HUES48 (cell line): ENCODE results near the gene PABPC5.
A peak's percentile ranks its signal among the peaks of the same experiment; 100 is the strongest.

Experiments used
- H3K27ac ChIP-seq: one replicate; pipeline ENCODE4 v1.7.0; 2013; ENCODE audit warnings: low read depth, low read length, inconsistent platforms
- H3K27me3 ChIP-seq: 2 replicates; pipeline ENCODE4 v1.6.1; 2013; ENCODE audit warnings: mild to moderate bottlenecking, low read length; ENCODE audit not compliant: control insufficient read depth, insufficient read depth
- H3K36me3 ChIP-seq: 2 replicates; pipeline ENCODE4 v1.6.1; 2013; ENCODE audit warnings: low read length; ENCODE audit not compliant: control insufficient read depth, insufficient read depth
- H3K4me1 ChIP-seq: 2 replicates; pipeline ENCODE4 v1.6.1; 2013; ENCODE audit warnings: mild to moderate bottlenecking, low read length; ENCODE audit not compliant: control insufficient read depth, insufficient read depth
- H3K4me3 ChIP-seq: 2 replicates; pipeline ENCODE4 v1.5.1; 2013; ENCODE audit warnings: mild to moderate bottlenecking, low read depth, low read length
- H3K9ac ChIP-seq: 2 replicates; pipeline ENCODE4 v1.6.1; 2013; ENCODE audit warnings: mild to moderate bottlenecking, low read depth, low read length, moderate library complexity
- H3K9me3 ChIP-seq: 2 replicates; pipeline ENCODE4 v1.6.1; 2013; ENCODE audit warnings: low read length; ENCODE audit not compliant: control insufficient read depth, insufficient read depth

PABPC5 gene

GRCh38 chrX:91434351-91435168 lies at the start of gene PABPC5:
Gene PABPC5, plus strand, starts transcription at chrX:91434839. Its CDS starts 739 bp downstream, at chrX:91435578.
- H3K4me3 ChIP-seq, result peak within 1 kb of the TSS; percentile 91

GRCh38 chrX:91389026-91389425 lies 45.6 kb upstream of the PABPC5 start:
- no peak overlapping the region for H3K27ac ChIP-seq
- H3K4me1 ChIP-seq, result no peaks in the 10 kb centered on the region
- H3K4me3 ChIP-seq, result no peak overlapping the region
- H3K36me3 ChIP-seq, result no peaks in the 10 kb centered on the region
- H3K9ac ChIP-seq, result no peak overlapping the region
- no peaks in the 10 kb centered on the region for H3K27me3 ChIP-seq
- H3K9me3 ChIP-seq, result peaks cover 4% of the 10 kb centered on the region

More at GRCh38 chrX:91434351-91435168, at the start of gene PABPC5:
- Histone ChIP-seq H3K27me3 (peaks cover 17% of the 10 kb centered on the region), H3K27ac (no peak within 1 kb of the TSS), H3K36me3 (no peaks in the 10 kb centered on the region), H3K9me3 (no peaks in the 10 kb centered on the region), H3K9ac (peak within 1 kb of the TSS; percentile 34; the same call in 1 of the 2 replicates), H3K4me1 (0 out of 2 replicates have a peak, but pooled peaks cover 6% of the 10 kb centered on the region)

- H3K4me3 ChIP-seq, result no peak overlapping the region
- H3K27ac ChIP-seq, result no peak overlapping the region
- H3K36me3 ChIP-seq, result no peaks in the 10 kb centered on the region
- H3K9me3 ChIP-seq, result peaks cover 8% of the 10 kb centered on the region; the same call in 1 of the 2 replicates
- no peaks in the 10 kb centered on the region for H3K4me1 ChIP-seq
- H3K9ac ChIP-seq, result no peak overlapping the region
- no peaks in the 10 kb centered on the region for H3K27me3 ChIP-seq
Observed at GRCh38 chrX:91414713-91415112, 19.9 kb upstream of the PABPC5 start.

DNA sequence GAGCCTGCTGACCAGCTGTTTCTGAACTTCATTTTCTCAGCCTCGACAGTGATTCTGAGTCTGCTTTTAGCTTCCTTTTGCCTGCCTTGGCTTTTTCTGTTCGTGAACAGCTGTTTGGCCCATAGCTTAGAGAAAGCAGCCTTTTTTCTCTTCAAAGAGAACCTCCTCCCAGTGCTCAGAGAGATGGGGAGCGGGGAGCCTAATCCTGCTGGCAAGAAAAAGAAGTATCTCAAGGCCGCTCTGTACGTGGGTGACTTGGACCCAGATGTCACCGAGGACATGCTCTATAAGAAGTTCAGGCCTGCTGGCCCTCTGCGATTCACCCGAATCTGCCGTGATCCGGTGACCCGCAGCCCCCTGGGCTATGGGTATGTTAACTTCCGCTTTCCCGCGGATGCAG lies 756 bp downstream of the PABPC5 start:
- H3K9ac ChIP-seq, result no peak overlapping the region
- H3K27me3 ChIP-seq, result peaks cover 17% of the 10 kb centered on the region
- H3K27ac ChIP-seq, result no peak overlapping the region
- H3K4me3 ChIP-seq, result peak overlapping the region; percentile 91
- no peaks in the 10 kb centered on the region for H3K9me3 ChIP-seq
- H3K4me1 ChIP-seq, result 0 out of 2 replicates have a peak, but pooled peaks cover 6% of the 10 kb centered on the region
- H3K36me3 ChIP-seq, result no peaks in the 10 kb centered on the region
